ENCODE data around the gene STON2. TPM values are rescaled to one million over a fixed set of nuclear protein-coding genes. Genes with fewer than 3 reads are reported as not detected.

The STON2 gene
- total and polyA plus RNA-seq, 2 of the 13 experiments (the other 11 are each of a cell fraction or from before 2014, with no cell fraction given): 2.1 to 11.0 TPM

DNA sequence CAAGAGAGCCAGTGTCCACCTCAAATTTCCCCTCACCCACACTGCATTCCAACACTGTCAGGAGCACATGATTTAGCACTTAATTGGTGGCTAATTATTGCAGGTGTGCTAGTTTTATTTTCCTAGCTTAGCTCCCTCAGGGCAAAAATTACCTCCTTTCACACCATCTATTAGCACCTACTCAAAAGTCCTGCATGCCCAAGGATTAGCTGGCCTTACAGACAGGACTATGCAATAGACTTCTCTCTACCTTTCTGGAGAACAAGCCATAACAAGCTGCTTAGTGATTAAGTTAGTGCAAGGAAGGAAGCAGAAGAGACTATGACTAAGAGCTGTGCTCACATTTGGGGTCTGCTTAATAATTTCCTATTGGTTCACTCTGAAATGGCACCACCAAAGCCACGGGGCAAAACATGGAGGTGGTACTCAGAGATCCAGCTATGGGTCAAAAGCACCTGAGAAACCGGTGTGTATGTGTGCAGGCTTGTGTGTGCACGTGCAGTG, 69.5 kb downstream of the STON2 start:
- Histone ChIP-seq H2AFZ (ENCODE audit: low read length) (no peak overlapping the region), H4K20me1 (ENCODE audit: insufficient read depth, low read length) (no peaks in the 10 kb centered on the region), H3K27me3 (ENCODE audit: control insufficient read depth in 1 of 2, insufficient read depth in 2 of 2, low read length in 2 of 2) (no peaks in the 10 kb centered on the region), H3K4me2 (ENCODE audit: low read depth, low read length) (no peak overlapping the region), H3K4me3 (replicated peaks in 1 of 3; ENCODE audit: insufficient read depth in 1 of 3, low read depth in 2 of 3, low read length in 3 of 3) (no peak overlapping the region), H3K9ac (ENCODE audit: insufficient read depth, low read depth, low read length) (no peak overlapping the region), H3K4me1 (ENCODE audit: insufficient read depth, low read length) (no peaks in the 10 kb centered on the region), H3K9me3 (ENCODE audit: low read length) (no peaks in the 10 kb centered on the region), H3K79me2 (ENCODE audit: insufficient read depth, low read length) (no peaks in the 10 kb centered on the region), H3K36me3 (replicated peaks in 1 of 2; ENCODE audit: control insufficient read depth in 1 of 2, insufficient read depth in 2 of 2, low read length in 2 of 2) (no peaks in the 10 kb centered on the region), H3K27ac (ENCODE audit: extremely low read length, insufficient read depth, low read length) (no peak overlapping the region)
- DNase-seq (ENCODE audit: low spot score): no peak
- intact Hi-C loops (cut with micrococcal nuclease; ENCODE audit: unreplicated experiment): no loop called here
- ChIA-PET POLR2A (no interaction called here), CTCF (ENCODE audit: low intra/inter-chr PET ratio, low total read pairs) (no interaction called here)
- no peak for FAIRE-seq
- TF ChIP-seq HMG20A (CRISPR knock-in tag; IDR thresholded peaks at IDR 0.05; ENCODE audit: borderline replicate concordance): no peak
- TF ChIP-seq, protein P1, sequence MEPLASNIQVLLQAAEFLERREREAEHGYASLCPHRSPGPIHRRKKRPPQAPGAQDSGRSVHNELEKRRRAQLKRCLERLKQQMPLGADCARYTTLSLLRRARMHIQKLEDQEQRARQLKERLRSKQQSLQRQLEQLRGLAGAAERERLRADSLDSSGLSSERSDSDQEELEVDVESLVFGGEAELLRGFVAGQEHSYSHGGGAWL (CRISPR knock-in tag; IDR thresholded peaks at IDR 0.05): no peak
- TF ChIP-seq, protein P2, sequence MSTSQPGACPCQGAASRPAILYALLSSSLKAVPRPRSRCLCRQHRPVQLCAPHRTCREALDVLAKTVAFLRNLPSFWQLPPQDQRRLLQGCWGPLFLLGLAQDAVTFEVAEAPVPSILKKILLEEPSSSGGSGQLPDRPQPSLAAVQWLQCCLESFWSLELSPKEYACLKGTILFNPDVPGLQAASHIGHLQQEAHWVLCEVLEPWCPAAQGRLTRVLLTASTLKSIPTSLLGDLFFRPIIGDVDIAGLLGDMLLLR (CRISPR knock-in tag; IDR thresholded peaks at IDR 0.05): no peak
- TF ChIP-seq ZFX (CRISPR knock-in tag; IDR thresholded peaks at IDR 0.05; ENCODE audit: low read depth): no peak
- TF ChIP-seq, protein P3, sequence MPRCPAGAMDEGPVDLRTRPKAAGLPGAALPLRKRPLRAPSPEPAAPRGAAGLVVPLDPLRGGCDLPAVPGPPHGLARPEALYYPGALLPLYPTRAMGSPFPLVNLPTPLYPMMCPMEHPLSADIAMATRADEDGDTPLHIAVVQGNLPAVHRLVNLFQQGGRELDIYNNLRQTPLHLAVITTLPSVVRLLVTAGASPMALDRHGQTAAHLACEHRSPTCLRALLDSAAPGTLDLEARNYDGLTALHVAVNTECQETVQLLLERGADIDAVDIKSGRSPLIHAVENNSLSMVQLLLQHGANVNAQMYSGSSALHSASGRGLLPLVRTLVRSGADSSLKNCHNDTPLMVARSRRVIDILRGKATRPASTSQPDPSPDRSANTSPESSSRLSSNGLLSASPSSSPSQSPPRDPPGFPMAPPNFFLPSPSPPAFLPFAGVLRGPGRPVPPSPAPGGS (CRISPR knock-in tag; IDR thresholded peaks at IDR 0.05): no peak
- TF ChIP-seq RBAK (CRISPR knock-in tag; IDR thresholded peaks at IDR 0.05): no peak
- TF ChIP-seq HOXA7 (CRISPR knock-in tag; IDR thresholded peaks at IDR 0.05): no peak
- TF ChIP-seq, protein P4, sequence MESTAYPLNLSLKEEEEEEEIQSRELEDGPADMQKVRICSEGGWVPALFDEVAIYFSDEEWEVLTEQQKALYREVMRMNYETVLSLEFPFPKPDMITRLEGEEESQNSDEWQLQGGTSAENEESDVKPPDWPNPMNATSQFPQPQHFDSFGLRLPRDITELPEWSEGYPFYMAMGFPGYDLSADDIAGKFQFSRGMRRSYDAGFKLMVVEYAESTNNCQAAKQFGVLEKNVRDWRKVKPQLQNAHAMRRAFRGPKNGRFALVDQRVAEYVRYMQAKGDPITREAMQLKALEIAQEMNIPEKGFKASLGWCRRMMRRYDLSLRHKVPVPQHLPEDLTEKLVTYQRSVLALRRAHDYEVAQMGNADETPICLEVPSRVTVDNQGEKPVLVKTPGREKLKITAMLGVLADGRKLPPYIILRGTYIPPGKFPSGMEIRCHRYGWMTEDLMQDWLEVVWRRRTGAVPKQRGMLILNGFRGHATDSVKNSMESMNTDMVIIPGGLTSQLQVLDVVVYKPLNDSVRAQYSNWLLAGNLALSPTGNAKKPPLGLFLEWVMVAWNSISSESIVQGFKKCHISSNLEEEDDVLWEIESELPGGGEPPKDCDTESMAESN (CRISPR knock-in tag; conservative IDR thresholded peaks at IDR 0.05): no peak
- no peak for TF ChIP-seq ZNF547 (CRISPR knock-in tag; IDR thresholded peaks at IDR 0.05)
- no peak for TF ChIP-seq CCAR2 (optimal IDR thresholded peaks at IDR 0.05; ENCODE audit: low read depth, low read length)
- no peak for TF ChIP-seq NFKBIZ (CRISPR knock-in tag; IDR thresholded peaks at IDR 0.05)
- TF ChIP-seq, protein P5, sequence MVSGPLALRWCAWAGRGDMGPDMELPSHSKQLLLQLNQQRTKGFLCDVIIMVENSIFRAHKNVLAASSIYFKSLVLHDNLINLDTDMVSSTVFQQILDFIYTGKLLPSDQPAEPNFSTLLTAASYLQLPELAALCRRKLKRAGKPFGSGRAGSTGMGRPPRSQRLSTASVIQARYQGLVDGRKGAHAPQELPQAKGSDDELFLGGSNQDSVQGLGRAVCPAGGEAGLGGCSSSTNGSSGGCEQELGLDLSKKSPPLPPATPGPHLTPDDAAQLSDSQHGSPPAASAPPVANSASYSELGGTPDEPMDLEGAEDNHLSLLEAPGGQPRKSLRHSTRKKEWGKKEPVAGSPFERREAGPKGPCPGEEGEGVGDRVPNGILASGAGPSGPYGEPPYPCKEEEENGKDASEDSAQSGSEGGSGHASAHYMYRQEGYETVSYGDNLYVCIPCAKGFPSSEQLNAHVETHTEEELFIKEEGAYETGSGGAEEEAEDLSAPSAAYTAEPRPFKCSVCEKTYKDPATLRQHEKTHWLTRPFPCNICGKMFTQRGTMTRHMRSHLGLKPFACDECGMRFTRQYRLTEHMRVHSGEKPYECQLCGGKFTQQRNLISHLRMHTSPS (CRISPR knock-in tag; IDR thresholded peaks at IDR 0.05; ENCODE audit: low read depth): no peak
- no peak for TF ChIP-seq ZNF713 (CRISPR knock-in tag; IDR thresholded peaks at IDR 0.05)
- TF ChIP-seq MXD4 (CRISPR knock-in tag; IDR thresholded peaks at IDR 0.05): no peak
- TF ChIP-seq, protein P6, sequence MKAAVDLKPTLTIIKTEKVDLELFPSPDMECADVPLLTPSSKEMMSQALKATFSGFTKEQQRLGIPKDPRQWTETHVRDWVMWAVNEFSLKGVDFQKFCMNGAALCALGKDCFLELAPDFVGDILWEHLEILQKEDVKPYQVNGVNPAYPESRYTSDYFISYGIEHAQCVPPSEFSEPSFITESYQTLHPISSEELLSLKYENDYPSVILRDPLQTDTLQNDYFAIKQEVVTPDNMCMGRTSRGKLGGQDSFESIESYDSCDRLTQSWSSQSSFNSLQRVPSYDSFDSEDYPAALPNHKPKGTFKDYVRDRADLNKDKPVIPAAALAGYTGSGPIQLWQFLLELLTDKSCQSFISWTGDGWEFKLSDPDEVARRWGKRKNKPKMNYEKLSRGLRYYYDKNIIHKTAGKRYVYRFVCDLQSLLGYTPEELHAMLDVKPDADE (CRISPR knock-in tag; IDR thresholded peaks at IDR 0.05): no peak
- in situ Hi-C loops (cut with HindIII; ENCODE audit: extremely low pct_ligation_motif_present, low pct_unique_long_range_greater_than_20kb): no loop called here
- no TSS peak for BruUV-seq (replicated peaks)
- ATAC-seq: no peak
- WGBS (ENCODE audit: low lambda C conversion rate): 88% methylated on average over 1 of the region's 3 CpGs
